Stimulated activated naive CD8-positive, alpha-beta T cell treated with anti-CD3 and anti-CD28 coated beads, Interleukin-15, Interleukin-2, amounts not matched to agents 100 ng/mL and 50 ng/mL, for 24 hours (primary cell): Measurements from ENCODE around the gene OLFM4.

ENCODE experiments used
- H3K27ac Mint-ChIP-seq: one replicate; pipeline ENCODE4 v1.8.0; 2021; ENCODE audit warnings: mild to moderate bottlenecking, mixed read lengths
- H3K27me3 Mint-ChIP-seq: one replicate; pipeline ENCODE4 v1.8.0; 2021; ENCODE audit warnings: mixed read lengths
- H3K36me3 Mint-ChIP-seq: one replicate; pipeline ENCODE4 v1.8.0; 2021; ENCODE audit warnings: low read depth, mixed read lengths
- H3K4me1 Mint-ChIP-seq: one replicate; pipeline ENCODE4 v1.8.0; 2021; ENCODE audit warnings: low read depth, mixed read lengths
- H3K4me3 Mint-ChIP-seq: one replicate; pipeline ENCODE4 v1.8.0; 2021; ENCODE audit warnings: mild to moderate bottlenecking, mixed read lengths
- H3K9me3 Mint-ChIP-seq: one replicate; pipeline ENCODE4 v1.8.0; 2021; ENCODE audit warnings: mixed read lengths

Gene OLFM4, protein sequence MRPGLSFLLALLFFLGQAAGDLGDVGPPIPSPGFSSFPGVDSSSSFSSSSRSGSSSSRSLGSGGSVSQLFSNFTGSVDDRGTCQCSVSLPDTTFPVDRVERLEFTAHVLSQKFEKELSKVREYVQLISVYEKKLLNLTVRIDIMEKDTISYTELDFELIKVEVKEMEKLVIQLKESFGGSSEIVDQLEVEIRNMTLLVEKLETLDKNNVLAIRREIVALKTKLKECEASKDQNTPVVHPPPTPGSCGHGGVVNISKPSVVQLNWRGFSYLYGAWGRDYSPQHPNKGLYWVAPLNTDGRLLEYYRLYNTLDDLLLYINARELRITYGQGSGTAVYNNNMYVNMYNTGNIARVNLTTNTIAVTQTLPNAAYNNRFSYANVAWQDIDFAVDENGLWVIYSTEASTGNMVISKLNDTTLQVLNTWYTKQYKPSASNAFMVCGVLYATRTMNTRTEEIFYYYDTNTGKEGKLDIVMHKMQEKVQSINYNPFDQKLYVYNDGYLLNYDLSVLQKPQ

GRCh38 chr13:53028637-53029203, at the start of gene OLFM4:
TSS of gene OLFM4 (plus strand) at chr13:53028813. CDS start at chr13:53028837, 24 bp downstream.
- Mint-ChIP-seq H3K27me3 (no peaks in the 10 kb centered on the region), H3K9me3 (no peaks in the 10 kb centered on the region), H3K27ac (no peak within 1 kb of the TSS), H3K36me3 (no peaks in the 10 kb centered on the region), H3K4me3 (no peak within 1 kb of the TSS), H3K4me1 (no peaks in the 10 kb centered on the region)

GRCh38 chr13:52978989-52979388, 49.6 kb upstream of the OLFM4 start:
- H3K27ac Mint-ChIP-seq: no peak overlapping the region
- no peaks in the 10 kb centered on the region for H3K4me1 Mint-ChIP-seq
- H3K27me3 Mint-ChIP-seq: peaks cover 6% of the 10 kb centered on the region
- H3K9me3 Mint-ChIP-seq: no peaks in the 10 kb centered on the region
- no peak overlapping the region for H3K4me3 Mint-ChIP-seq
- H3K36me3 Mint-ChIP-seq: no peaks in the 10 kb centered on the region

DNA sequence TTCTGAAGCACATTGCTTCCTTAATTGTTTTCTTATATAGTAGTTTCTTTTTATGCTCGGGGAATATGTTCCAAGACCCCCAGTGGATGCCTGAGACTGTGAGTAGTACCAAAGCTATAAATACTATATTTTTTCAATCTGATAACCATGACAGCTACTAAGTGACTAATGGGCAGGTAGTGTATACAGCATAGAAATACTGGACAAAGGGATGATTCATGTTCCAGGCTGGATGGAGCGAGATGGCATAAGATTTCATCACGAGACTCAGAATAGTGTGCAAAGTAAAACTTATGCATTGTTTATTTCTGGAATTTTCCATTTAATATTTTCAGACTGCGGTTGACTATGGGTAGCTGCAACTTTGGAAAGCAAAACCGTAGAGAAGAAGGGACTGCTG, 47.9 kb upstream of the OLFM4 start:
- H3K4me3 Mint-ChIP-seq: no peak overlapping the region
- no peaks in the 10 kb centered on the region for H3K4me1 Mint-ChIP-seq
- H3K27me3 Mint-ChIP-seq: peaks cover 8% of the 10 kb centered on the region
- H3K27ac Mint-ChIP-seq: no peak overlapping the region
- no peaks in the 10 kb centered on the region for H3K36me3 Mint-ChIP-seq
- H3K9me3 Mint-ChIP-seq: no peaks in the 10 kb centered on the region

DNA sequence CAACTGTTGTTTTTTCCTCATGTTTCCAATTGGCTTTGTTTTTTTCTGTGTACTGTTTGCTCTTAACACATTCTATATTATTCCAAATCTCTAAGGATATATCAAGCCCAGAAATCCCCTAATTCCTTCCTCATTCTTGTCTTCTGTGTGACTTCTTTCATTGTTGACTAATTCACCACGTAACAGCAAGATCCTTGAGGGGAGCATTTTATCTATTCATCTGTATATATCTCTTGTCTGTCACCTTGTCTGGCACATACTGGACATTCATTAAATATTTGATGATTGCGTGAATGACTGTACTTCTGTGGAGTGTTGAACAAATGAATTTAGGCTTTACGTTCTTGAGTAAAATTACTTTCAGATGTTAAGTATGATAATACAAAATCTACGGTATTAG, 44.8 kb upstream of the OLFM4 start:
- Mint-ChIP-seq H3K36me3 (no peaks in the 10 kb centered on the region), H3K4me1 (no peaks in the 10 kb centered on the region), H3K27ac (no peak overlapping the region), H3K27me3 (peaks cover 6% of the 10 kb centered on the region), H3K9me3 (no peaks in the 10 kb centered on the region), H3K4me3 (no peak overlapping the region)

DNA sequence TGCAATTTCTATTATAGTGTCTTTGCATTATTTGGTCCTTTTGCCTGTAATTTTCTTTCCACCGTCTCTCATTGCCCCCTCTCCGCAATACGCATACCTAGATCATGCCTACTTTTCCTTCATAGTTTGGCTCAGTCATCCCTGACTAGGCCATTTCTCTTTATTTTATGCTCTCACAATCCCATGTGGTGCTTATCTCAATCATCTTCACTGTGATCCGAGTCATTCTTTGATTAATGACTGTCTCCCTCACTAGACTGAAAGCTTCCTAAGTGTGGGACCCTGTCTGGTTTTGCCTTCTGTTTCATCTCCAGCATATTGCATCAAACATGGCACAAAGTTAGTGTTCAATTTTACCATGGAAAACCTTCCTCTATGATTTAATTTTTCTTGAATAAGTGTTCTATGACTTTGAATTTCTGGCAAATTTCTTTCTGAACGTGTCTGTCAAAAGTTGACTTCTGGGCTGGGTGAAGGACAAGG, 43.7 kb upstream of the OLFM4 start:
- Mint-ChIP-seq H3K4me3 (no peak overlapping the region), H3K9me3 (no peaks in the 10 kb centered on the region), H3K4me1 (no peaks in the 10 kb centered on the region), H3K27me3 (peaks cover 16% of the 10 kb centered on the region), H3K27ac (no peak overlapping the region), H3K36me3 (no peaks in the 10 kb centered on the region)

- no peaks in the 10 kb centered on the region for H3K36me3 Mint-ChIP-seq
- no peak overlapping the region for H3K27ac Mint-ChIP-seq
- H3K27me3 Mint-ChIP-seq: peaks cover 17% of the 10 kb centered on the region
- H3K9me3 Mint-ChIP-seq: no peaks in the 10 kb centered on the region
- H3K4me1 Mint-ChIP-seq: no peaks in the 10 kb centered on the region
- no peak overlapping the region for H3K4me3 Mint-ChIP-seq
These were observed 37.1 kb upstream of the OLFM4 start for GRCh38 chr13:52991344-52992020.

DNA sequence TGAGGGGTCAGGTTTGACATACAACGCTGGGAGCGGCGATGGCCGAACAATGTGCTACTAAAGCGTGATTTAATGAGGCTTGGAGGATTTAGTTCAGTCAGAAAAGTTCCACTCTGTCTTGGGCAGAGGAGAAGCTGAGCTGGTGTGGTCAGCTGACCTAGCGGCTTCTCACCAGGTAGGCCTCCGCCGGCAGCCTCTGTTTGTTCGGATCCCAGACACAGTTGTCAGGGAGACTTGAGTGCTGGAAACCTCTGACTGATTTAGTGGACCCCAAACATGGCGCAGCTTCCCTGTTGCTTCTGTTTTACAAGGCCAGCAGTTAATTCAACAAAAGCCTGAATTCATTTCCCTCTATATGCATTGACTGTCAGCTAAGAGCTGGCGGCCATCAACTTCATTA, 36.5 kb upstream of the OLFM4 start:
- Mint-ChIP-seq H3K4me3 (no peak overlapping the region), H3K9me3 (no peaks in the 10 kb centered on the region), H3K27me3 (peaks cover 18% of the 10 kb centered on the region), H3K4me1 (no peaks in the 10 kb centered on the region), H3K27ac (no peak overlapping the region), H3K36me3 (no peaks in the 10 kb centered on the region)

DNA sequence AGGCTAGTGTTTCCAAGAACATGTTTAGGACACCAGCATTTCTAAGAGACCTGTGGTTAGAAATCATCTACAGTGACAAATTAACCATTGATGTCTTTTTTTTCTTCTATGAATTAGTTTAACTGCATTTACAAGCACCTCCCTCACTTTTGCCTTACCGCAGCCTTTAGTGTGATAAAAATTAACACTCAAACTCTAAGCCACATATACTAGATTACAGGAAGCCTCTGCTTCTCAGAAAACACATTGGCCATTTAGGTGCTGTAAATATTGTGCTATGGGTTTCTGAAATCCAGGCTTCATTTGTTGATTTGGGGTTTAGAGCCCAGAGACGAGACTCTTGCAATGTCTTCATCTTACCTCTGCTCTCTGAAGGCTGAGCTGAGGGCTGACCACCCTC, 34.6 kb upstream of the OLFM4 start:
- peaks cover 17% of the 10 kb centered on the region for H3K27me3 Mint-ChIP-seq
- no peak overlapping the region for H3K4me3 Mint-ChIP-seq
- no peaks in the 10 kb centered on the region for H3K4me1 Mint-ChIP-seq
- no peaks in the 10 kb centered on the region for H3K9me3 Mint-ChIP-seq
- no peak overlapping the region for H3K27ac Mint-ChIP-seq
- H3K36me3 Mint-ChIP-seq: no peaks in the 10 kb centered on the region

GRCh38 chr13:52994865-52995264, 33.7 kb upstream of the OLFM4 start:
- H3K27ac Mint-ChIP-seq: no peak overlapping the region
- peaks cover 9% of the 10 kb centered on the region for H3K27me3 Mint-ChIP-seq
- H3K36me3 Mint-ChIP-seq: no peaks in the 10 kb centered on the region

GRCh38 chr13:52995946-52996345, 32.7 kb upstream of the OLFM4 start:
- Mint-ChIP-seq H3K27ac (no peak overlapping the region), H3K27me3 (peaks cover 5% of the 10 kb centered on the region), H3K4me1 (no peaks in the 10 kb centered on the region), H3K36me3 (no peaks in the 10 kb centered on the region), H3K4me3 (no peak overlapping the region), H3K9me3 (no peaks in the 10 kb centered on the region)

More at GRCh38 chr13:52994865-52995264, 33.7 kb upstream of the OLFM4 start:
- Mint-ChIP-seq H3K9me3 (no peaks in the 10 kb centered on the region), H3K4me1 (no peaks in the 10 kb centered on the region), H3K4me3 (no peak overlapping the region)

GRCh38 chr13:52997951-52998876, 30.4 kb upstream of the OLFM4 start:
- Mint-ChIP-seq H3K27ac (no peak overlapping the region), H3K36me3 (no peaks in the 10 kb centered on the region), H3K4me3 (no peak overlapping the region), H3K9me3 (no peaks in the 10 kb centered on the region), H3K4me1 (no peaks in the 10 kb centered on the region), H3K27me3 (peaks cover 5% of the 10 kb centered on the region)

- H3K4me1 Mint-ChIP-seq: no peaks in the 10 kb centered on the region
These were observed 29.4 kb upstream of the OLFM4 start for GRCh38 chr13:52999093-52999696.

GRCh38 chr13:53001444-53002225, 27.0 kb upstream of the OLFM4 start:
- Mint-ChIP-seq H3K27me3 (peaks cover 6% of the 10 kb centered on the region), H3K4me1 (no peaks in the 10 kb centered on the region), H3K9me3 (no peaks in the 10 kb centered on the region), H3K27ac (no peak overlapping the region), H3K36me3 (no peaks in the 10 kb centered on the region), H3K4me3 (no peak overlapping the region)

More at GRCh38 chr13:52999093-52999696, 29.4 kb upstream of the OLFM4 start:
- Mint-ChIP-seq H3K9me3 (no peaks in the 10 kb centered on the region), H3K27me3 (peaks cover 5% of the 10 kb centered on the region), H3K27ac (no peak overlapping the region), H3K36me3 (no peaks in the 10 kb centered on the region), H3K4me3 (no peak overlapping the region)
